ENCODE data around the gene COQ10B.
"Not testable (repeated sequence)": the region's sequence is repeated elsewhere in the genome, so short reads cannot be mapped to it uniquely, and the experiment has no call there.

The COQ10B gene

DNA sequence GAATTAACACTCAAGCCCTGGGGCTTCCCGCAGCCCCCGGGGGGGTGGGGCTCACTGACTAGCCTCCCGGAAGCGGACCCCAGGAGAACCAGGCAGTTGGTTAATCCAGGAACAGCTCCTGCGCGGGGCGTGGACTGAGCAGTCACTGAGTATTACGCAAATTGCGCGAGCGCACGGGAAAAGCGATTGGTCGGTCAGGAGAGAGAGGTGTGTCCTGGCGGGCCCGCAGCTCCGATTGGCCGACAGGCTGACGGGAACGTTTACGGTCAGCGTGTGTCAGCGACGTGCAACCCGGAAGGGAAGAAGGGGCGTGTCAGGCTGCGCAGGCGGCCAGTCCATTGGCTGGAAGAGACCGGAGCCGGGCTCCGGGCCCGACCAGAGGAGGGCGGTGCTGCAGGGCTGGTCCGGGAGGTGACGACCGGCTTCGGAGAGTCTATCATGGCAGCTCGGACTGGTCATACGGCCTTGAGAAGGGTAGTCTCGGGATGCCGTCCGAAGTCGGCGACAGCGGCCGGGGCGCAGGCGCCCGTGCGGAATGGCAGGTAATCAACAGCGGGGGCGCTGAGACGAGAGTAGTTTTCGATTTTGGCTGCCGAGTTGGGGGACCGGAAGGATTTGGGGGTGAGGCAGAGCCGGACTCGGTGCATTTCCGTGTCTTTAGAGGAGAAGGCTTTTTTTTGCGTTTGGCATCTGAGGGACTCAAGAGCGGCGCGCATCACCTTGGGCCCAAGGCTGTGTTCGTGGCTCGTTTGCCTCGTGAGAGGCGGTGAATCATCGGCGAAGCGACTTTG lies at the start of gene COQ10B:
Gene COQ10B (plus strand): TSS at position 430 of the 791 bp plus-strand sequence. CDS start 9 bp downstream, at position 439.
- DNase-seq (ENCODE audit: low read depth in 2 of 2): peak; percentile 94 to 98

DNA sequence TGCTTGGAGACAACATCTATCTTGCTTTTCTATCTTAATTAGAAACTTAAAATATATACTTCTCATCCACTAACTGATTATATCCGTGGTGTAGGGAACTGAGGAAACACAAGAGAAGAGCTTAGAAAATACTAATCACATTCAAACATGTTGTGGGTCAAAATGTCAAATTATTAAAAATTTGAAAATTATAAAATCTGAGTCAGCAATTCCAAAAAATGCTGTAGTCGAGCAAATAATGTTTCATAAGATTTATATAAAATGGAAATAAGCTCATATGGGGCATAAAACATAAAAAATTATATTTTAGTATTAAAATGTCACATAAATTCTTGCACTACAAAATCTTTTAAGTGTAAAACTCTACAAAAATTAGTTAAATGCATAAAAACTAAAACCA lies 47.8 kb upstream of the COQ10B start:
- no peak for DNase-seq (ENCODE audit: low read depth in 2 of 2)

DNA sequence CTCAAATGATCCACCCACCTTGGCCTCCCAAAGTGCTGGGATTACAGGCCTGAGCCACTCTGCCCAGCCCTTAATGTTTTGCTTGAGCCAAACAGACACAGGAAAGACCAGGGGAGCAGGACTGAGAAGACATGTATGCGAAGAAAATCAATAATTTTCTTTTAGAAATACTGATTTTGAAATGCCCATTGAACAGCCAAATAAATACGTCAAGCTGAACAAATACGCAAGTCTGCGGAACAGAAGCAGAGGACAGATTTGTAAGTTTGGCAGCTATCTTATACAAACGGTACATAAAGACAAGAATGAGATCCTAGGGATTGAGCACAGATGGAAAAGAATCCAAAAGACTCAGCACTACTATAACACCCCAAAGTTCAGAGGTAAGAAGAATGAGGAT lies 39.3 kb upstream of the COQ10B start:
- no peak for DNase-seq (ENCODE audit: low read depth in 2 of 2)

DNA sequence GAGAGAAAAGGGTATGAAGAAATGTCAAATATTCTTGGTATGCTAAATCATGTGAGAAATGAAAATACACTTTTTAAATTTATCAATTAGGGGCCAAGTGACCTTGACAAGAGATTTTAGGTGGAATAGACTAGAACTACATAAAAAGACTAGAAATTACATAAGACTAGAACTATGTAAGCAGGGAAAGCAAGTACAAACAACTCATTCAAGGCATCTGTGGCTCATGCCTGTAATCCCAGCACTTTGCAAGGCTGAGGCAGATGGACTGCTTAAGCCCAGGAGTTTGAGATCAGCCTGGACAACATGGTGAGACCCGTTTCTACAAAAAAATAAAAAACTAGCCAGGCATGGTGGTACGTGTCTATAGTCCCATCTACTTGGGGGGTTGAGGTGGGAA lies 38.8 kb upstream of the COQ10B start:
- no peak for DNase-seq (ENCODE audit: low read depth in 2 of 2)

DNA sequence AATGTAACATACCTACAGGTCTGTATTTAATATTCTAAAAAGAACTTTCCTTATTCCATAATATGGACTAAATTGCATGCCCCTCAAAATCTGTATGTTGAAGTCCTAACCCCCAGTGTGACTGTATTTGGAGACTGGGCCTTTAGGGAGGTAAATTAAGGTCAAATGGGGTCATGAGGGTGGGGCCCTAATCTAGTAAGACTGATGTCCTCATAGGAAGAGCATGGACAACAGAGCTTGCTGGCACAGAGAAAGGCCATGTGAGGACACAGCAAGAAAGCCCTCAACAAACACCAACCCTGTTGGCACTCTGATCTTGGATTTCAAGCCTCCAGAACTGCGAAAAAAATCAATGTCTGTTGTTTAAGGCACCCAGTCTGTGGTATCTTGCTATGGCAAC lies 37.1 kb upstream of the COQ10B start:
- no peak for DNase-seq (ENCODE audit: low read depth in 2 of 2)

DNA sequence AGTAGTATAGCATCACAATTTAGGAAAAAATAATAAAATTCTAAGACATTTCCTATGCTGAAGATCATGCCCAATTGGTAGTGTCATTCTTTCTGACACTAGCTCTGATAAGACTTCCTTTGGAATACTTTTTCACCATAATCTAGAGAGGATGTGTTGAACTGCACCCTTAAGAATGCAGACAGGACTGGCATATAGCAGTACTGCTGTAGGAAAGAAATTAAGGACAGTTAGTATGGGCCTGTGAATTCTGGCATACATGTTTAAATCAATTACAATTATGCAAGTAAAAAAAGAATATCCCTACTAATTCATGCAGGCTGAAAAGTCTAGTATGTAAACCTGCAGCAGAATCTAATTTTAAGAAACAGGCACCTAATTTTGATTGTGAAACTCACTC lies 33.9 kb upstream of the COQ10B start:
- DNase-seq (ENCODE audit: low read depth in 2 of 2): no peak

DNA sequence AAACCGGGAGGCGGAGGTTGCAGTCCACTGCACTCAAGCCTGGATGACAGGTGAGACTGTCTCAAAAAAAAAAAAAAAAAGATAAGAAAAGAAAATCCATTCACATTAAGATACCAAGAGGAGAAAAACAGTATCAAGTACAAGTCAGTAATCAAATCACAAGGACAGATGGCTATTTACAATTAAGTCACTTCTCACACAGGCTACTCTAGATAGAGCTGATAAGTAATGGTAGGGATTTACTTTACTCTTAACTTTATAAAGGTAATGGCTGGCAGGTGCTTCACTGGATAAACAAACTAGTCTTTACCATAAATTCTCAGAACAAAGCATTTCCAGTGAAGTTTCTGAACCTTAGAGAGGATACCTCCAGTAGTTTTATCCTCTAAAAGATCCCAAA lies 30.0 kb upstream of the COQ10B start:
- DNase-seq (ENCODE audit: low read depth in 2 of 2): no peak

DNA sequence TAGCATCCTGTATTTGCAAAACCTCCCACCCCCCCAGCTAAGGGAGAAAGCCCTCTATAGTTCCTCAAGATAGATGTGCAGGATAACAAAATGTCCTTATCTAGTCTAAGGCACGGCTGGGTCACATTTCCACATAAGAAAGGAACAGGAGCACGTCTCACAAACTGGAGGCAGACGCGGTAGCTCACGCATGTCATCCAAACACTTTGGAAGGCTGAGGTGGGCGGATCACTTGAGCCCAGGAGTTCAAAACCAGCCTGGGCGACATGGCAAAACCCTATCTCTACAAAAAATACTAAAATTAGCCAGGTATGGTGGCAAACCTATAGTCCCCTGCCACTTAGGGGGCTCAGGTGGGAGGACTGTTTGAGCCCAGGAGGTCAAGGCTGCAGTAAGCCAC lies 27.8 kb upstream of the COQ10B start:
- no peak for DNase-seq (ENCODE audit: low read depth in 2 of 2)

DNA sequence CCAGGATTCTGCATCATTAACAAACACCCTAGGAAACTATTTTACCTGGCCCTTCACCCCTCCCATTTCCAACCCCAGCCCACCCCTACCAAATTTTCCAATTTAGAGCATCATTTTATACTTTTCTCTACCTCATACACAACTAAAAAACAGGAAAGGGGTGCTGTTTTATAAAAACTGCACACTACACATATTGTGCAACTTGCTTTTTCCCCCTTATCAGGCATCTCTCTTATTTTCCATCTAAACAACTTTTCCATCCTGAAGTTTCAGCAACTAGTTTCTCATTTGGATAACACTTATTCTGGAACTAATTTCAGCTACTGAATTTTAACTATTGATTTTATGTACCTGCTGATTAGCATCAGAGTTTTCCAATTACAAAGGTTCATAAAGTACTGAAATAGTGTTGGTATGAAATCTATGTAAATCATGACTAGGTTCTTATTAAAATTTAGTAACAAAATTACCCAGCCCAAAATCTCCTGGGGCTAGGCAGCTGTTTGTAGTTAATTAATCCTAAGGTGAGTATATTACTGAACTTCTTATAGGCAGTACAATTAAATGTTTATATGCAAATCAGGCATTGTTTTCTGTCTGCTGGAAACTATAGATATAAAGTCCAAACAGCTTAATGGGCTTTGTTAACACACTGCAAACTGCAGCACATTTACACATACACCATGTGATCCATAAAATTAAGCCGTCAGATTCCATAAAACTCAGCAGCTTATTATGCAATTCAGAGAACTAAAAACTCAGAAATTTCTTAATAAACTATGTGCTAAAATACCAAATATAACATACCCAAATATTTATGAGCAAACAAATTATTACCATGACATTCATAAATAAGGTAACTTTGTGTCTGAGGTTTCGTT lies 26.4 kb upstream of the COQ10B start:
- DNase-seq (ENCODE audit: low read depth in 2 of 2): no peak

DNA sequence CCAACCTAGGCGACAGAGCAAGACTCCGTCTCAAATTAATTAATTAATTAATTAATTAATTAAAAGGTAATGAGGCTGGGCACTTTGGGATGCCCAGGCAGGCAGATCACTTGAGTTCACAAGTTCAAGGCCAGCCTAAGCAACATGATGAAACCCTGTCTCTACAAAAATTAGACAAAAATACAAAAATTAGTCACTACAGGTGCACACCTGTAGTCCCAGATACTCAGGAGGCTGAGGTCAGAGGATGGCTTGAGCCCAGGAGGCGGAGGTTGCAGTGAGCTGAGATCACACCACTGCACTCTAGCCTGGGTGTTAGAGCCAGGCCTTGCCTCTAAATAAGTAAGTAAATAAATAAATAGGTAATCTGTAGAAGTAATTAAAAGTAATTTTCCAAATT lies 25.4 kb upstream of the COQ10B start:
- no peak for DNase-seq (ENCODE audit: low read depth in 2 of 2)

DNA sequence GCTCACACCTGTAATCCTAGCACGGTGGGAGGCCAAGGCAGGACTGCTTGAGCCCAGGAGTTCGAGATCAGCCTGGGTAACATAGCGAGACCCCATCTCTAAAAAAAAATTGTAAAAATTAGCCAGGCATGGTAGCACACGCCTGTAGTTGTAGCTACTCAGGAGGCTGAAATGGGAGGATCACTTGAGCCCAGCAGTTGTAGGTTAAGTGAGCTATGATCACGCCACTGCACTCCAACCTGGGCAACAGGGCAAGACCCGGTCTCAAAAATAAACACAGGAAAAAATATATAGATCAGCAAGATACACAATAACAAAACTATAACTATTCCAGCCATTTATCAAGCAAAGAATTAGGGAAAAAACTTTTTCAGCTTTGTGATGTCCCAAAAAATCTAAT lies 21.5 kb upstream of the COQ10B start:
- DNase-seq (ENCODE audit: low read depth in 2 of 2): no peak

DNA sequence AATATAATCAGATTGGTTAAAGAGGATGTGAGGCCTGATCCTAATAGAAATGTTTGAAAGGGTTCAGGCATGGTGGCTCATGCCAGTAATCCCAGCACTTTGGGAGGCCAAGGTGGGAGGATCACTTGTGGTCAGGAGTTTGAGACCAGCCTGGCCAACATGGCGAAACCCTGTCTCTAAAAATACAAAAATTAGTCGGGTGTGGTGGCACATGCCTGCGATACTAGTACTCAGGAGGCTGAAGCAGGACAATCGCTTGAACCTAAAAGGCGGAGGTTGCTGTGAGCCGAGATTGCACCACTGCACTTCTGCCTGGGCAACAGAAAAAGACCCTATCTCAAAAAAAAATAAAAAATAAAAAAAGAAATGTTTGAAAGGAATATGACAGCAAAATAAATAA lies 20.8 kb upstream of the COQ10B start:
- not testable (repeated sequence) for DNase-seq (ENCODE audit: low read depth in 2 of 2)

DNA sequence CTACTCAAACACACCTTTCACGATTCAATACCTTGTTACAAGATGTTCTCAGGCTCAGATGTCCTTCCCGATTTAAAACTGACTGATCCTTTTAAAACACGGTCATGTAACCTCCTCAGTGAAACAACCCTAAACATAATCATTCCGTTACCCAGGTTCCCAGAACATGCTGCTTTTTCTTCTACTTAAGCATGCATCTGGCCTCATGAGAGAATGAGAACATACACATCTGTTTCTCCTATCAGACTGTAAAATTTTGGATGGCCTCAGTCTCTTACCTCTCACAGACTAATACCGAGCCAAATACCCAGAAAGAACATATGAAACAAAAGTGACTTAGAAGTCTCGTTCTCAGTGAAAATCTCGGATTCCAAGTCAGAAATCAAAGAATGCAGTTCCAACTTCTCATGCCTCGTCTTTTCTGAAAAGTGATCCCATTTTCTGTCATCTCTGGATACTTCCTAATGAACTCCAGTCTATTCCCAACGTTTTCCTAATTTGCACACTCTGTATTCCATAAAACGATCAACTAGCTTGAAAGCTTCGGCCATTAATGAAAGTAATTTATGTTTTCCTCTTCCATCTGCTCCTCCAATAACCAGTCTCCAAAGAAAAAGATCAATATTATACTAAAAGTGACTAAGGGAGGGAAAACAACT lies 19.4 kb upstream of the COQ10B start:
- DNase-seq (ENCODE audit: low read depth in 2 of 2): no peak

DNA sequence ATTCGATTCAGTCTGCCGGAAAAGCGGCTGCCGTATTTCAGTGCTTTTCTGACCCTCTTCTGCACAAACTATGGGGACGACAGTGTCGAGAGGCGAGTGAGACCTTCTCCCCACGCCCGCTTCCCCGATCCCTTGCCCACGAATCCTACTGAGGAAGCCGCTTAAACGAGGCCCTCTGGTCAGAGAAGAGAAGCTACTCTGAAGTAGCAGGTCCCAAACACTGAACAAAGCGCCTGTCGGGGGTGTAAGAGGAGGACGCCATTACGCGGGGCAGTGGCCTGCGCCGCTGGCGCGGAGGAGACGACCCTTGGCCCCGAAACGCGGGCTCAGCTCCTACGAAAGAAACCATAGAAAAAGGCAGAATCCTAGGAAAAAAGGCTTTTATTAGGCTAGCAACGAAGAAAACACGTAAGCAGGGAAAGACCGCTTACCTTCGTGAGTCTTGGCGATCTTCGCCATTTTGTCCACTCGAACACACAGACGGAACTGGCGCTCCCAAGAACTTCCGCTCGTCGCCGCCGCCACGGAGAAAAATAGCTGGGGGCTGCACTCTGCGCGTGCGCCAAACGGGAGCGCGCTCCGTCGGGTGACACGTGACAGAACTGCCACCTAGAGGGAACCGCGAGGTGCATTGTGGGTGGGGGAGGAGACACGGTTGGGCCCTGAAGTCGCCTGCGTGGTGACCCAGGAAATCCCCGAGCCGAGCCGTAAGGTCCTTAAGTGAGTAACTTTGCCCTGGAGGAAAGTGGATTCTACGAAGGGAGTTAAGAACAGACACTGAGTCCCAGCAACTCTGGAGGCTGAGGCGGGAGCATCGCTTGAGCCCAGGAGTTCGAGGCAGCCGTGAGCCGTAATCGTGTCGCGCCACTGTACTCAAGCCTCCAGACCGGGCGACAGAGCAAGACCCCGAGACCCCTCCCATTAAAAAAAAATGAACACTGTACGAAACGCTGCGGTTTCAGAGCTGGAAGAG lies 18.5 kb upstream of the COQ10B start, which contains the start of gene SF3B1:
Gene SF3B1 (minus strand): TSS at position 488 of the 973 bp plus-strand sequence. CDS start 29 bp downstream, at position 459.
- DNase-seq (ENCODE audit: low read depth in 2 of 2): peak; percentile 98 to 99

DNA sequence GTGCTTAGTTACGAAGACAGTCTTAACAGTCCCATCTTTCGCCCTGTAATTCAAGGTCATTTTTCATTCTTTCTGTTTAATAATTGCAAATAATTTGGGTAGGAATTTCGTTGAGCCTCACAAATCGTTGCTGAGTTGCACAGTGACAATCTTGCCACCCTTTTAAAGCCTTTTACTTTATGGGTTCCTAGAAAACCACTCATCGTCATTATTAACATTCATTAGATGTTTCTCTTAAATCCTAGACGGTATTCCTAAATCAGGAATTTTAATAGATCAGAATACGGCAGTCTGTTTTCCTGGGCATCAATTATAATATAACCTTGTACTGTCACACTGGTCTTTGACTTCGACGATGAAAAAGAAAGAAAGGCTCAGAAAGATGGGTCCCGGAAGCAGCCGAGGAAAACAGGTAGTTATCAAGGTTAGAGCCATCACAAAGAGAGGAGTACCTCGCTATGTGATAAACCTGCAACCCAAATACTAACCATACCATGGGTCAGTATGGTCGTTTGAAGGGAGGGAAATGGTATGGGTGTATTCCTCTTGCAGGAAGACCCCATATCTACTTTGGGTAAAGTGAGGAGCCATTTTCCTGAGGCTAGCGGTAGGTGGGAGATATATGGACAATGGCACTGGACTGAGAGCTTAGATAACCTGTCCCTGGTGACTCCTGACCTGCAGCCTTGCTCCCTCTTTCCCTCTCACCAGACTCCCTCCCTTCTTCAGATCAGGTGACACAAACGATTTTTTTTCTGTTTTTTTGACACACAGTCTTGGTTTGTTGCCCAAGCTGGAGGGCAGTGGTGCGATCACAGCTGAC lies 17.5 kb upstream of the COQ10B start:
- no peak for DNase-seq (ENCODE audit: low read depth in 2 of 2)

DNA sequence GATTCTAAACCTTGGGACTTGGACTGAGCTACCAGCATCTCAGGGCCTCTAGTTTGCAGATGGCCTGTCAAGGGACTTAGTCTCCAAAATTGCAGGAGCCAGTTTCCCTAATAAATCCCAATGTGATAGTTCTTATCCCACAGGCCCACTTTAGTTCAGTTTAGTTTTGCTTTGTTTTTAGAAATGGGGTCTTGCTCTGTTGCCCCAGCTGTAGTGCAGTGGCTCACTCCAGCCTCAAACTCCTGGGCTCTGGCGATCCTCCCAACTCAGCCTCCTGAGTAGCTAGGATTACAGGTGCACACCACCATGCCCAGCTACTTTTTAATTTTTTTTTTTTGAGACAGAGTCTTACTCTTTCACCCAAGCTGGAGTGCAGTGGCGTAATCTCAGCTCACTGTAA lies 16.0 kb upstream of the COQ10B start:
- DNase-seq (ENCODE audit: low read depth in 2 of 2): no peak

DNA sequence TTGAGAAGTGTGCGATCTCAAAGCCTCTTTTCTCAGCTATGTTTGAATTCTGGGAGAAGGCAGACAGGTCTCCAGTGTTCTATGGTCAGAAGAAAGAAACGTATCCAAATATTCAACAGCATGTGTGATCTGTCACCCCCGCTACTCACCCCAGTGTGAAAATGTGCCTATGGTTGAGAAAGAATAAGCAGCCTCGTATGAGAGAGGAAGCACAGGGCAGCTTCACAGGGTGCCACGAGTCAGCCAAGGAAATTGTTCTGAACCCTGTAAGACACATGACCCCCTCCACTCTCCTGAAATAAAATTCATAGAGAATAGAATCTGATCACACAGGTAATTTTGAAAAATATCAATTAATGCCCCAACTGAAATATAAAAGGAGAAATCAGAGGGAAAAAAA lies 10.5 kb upstream of the COQ10B start:
- no peak for DNase-seq (ENCODE audit: low read depth in 2 of 2)

DNA sequence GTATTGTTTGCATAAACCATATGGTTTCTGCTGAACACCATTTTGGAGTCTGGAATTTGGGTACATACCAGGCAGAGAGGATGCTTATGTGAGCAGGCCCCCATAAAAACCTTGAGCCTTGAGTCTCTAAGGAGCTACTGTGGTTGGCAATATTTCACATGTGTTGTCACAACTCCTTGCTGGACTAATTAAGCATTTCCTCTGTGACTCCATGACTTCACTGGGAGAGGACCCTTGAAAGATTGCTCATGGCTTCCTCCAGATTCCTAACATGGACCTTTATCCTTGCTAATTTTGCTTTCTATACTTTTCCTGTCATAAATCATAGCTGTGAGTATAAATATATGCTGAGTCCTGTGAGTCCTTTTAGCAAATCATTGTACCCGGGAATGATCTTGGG lies 7.6 kb upstream of the COQ10B start:
- no peak for DNase-seq (ENCODE audit: low read depth in 2 of 2)

DNA sequence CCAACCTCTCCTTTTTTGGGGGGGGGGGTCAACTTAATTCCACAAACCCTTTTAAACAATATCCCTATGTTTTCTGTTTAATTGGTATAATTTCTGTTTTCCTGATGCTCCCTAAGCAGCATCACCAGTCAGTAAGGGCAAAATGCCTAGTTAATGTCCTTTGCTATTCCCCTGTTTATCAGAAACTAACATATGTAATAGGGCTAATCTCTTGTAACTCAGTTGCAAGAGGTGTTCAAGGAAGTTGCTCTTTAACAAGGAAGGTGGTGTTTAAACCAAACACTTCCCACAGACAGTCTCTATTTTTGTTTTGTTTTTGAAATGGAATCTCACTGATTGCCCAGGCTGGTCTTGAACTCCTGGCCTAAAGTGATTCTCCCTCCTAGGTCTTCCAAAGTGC lies 6.5 kb upstream of the COQ10B start:
- no peak for DNase-seq (ENCODE audit: low read depth in 2 of 2)

DNA sequence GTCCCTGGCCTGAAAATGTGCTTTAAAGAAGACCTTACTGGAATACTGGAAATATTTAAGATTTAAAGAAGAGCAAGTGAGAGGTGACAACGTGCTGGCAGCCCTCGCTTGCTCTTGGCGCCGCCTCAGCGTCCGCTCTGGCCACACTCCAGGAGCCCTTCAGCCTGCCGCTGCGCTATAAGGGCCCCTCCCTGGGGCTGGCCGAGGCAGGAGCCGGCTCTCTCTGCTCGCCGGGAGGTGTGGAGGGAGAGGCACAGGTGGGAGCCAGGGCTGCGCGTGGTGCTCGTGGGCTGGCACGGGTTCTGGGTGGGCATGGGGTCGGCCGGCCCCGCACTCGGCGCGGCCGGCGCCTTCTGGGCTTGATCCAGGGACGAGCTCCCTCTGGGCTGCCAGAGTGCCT lies 2.9 kb upstream of the COQ10B start:
- DNase-seq (ENCODE audit: low read depth in 2 of 2): no peak
